ENCODE results near the gene AKAP14.

- no peak for TF ChIP-seq CTCF (IDR thresholded peaks at IDR 0.05; ENCODE audit: low read length)
- TF ChIP-seq EZH2 (optimal IDR thresholded peaks at IDR 0.05; ENCODE audit: low read depth, low read length), result no peak
- no peak for TF ChIP-seq EZH2phosphoT487 (IDR thresholded peaks at IDR 0.05; ENCODE audit: low read length)
Measured at GRCh38 chrX:119871245-119871598, 24.5 kb upstream of the AKAP14 start.
